ENCODE data around the gene PLXDC2. TPM values are rescaled to one million over a fixed set of nuclear protein-coding genes. Genes with fewer than 3 reads are reported as not detected.

Gene PLXDC2
- total and polyA plus RNA-seq, 2 donors (not counting 1 experiment from before 2014, with no cell fraction given): 4.2 to 5.1 TPM

DNA sequence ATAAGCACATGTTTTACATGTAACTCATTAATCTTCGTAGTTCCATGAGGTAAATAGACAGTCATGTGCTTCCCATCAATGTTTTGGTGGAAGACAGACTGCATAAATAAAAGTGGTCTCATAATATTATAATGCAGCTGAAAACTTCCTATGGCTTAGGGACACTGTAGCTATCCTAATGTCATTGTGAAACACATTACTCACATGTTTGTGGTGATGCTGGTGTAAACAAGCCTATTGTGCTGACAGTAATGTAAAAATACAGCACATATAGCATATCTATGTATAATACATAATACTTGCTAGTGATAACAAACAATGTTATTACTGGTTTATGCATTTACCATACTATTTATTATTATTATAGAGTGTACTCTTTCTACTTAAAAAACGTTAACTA, 37.2 kb upstream of the PLXDC2 start:
- no peaks in the 10 kb centered on the region for H3K36me3 ChIP-seq (ENCODE audit: control insufficient read depth, insufficient read depth, low read length)
- H4K20me1 ChIP-seq (ENCODE audit: control insufficient read depth, extremely low read depth, insufficient read depth, low read length): no peaks in the 10 kb centered on the region
- no peak overlapping the region for H3K4me2 ChIP-seq (ENCODE audit: extremely low read depth, insufficient read depth, low read length)
- TF ChIP-seq, protein P1, sequence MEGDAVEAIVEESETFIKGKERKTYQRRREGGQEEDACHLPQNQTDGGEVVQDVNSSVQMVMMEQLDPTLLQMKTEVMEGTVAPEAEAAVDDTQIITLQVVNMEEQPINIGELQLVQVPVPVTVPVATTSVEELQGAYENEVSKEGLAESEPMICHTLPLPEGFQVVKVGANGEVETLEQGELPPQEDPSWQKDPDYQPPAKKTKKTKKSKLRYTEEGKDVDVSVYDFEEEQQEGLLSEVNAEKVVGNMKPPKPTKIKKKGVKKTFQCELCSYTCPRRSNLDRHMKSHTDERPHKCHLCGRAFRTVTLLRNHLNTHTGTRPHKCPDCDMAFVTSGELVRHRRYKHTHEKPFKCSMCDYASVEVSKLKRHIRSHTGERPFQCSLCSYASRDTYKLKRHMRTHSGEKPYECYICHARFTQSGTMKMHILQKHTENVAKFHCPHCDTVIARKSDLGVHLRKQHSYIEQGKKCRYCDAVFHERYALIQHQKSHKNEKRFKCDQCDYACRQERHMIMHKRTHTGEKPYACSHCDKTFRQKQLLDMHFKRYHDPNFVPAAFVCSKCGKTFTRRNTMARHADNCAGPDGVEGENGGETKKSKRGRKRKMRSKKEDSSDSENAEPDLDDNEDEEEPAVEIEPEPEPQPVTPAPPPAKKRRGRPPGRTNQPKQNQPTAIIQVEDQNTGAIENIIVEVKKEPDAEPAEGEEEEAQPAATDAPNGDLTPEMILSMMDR (conservative IDR thresholded peaks at IDR 0.05 in 1 of 2, IDR thresholded peaks at IDR 0.05 in 1 of 2; ENCODE audit: low read depth in 1 of 2, low read length in 2 of 2): no peak
- no peak for TF ChIP-seq EZH2 (IDR thresholded peaks at IDR 0.05; ENCODE audit: low read length, missing control alignments)
- no peak overlapping the region for H3K9ac ChIP-seq (ENCODE audit: insufficient read depth, low read length)
- H3K27ac ChIP-seq (ENCODE audit: insufficient read depth, low read length): no peak overlapping the region
- H3K27me3 ChIP-seq (ENCODE audit: control insufficient read depth, insufficient read depth, low read length): no peaks in the 10 kb centered on the region
- no peaks in the 10 kb centered on the region for H3K4me1 ChIP-seq (ENCODE audit: control insufficient read depth, extremely low read depth, insufficient read depth, low read length)
- no peak overlapping the region for H2AFZ ChIP-seq (ENCODE audit: low read length)
- H3K79me2 ChIP-seq (ENCODE audit: control insufficient read depth, insufficient read depth, low read length): no peaks in the 10 kb centered on the region
- no peaks in the 10 kb centered on the region for H3K9me3 ChIP-seq (ENCODE audit: control insufficient read depth, insufficient read depth, low read depth, low read length)
- no peak for DNase-seq (ENCODE audit: low read depth in 2 of 2)
- H3K4me3 ChIP-seq (replicated peaks in 1 of 4; ENCODE audit: control extremely low read depth in 1 of 4, insufficient read depth in 1 of 4, low read depth in 3 of 4, low read length in 4 of 4): no peak overlapping the region

DNA sequence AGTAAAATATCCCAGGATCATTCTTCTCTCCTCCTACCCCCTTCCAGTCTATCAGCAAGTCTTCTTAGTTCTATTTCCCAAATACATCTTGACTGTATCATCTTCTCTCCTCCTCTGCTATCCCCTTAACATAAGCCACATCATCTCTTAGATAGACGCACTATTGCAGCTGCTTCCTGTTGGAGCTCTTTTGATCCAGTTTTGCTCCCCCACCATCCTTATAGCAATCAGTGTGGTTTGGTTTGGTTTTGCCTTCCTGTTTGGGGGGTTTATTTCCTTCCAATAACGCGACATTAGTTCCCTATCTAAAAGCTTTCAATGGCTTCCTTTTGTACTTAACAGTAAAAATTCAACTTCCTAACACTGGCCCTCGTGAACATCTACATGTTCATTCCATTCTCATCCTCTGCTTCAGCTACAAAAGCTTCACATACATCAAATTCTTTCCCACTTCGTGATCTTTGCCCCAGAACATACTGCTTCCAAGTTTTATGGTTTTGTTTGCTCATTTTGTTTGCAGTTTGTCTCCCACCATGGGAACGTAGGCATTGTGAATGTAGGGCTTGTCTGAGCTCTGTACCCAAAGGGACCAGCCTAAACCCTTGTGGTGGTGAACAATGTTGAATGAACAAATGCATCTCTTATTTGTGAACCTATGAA, 33.7 kb upstream of the PLXDC2 start:
- no peaks in the 10 kb centered on the region for H3K4me1 ChIP-seq (ENCODE audit: control insufficient read depth, extremely low read depth, insufficient read depth, low read length)
- H4K20me1 ChIP-seq (ENCODE audit: control insufficient read depth, extremely low read depth, insufficient read depth, low read length): no peaks in the 10 kb centered on the region
- no peak overlapping the region for H2AFZ ChIP-seq (ENCODE audit: low read length)
- H3K4me2 ChIP-seq (ENCODE audit: extremely low read depth, insufficient read depth, low read length): no peak overlapping the region
- no peak overlapping the region for H3K4me3 ChIP-seq (replicated peaks in 1 of 4; ENCODE audit: control extremely low read depth in 1 of 4, insufficient read depth in 1 of 4, low read depth in 3 of 4, low read length in 4 of 4)
- DNase-seq (ENCODE audit: low read depth in 2 of 2): no peak
- H3K9me3 ChIP-seq (ENCODE audit: control insufficient read depth, insufficient read depth, low read depth, low read length): no peaks in the 10 kb centered on the region
- H3K79me2 ChIP-seq (ENCODE audit: control insufficient read depth, insufficient read depth, low read length): no peaks in the 10 kb centered on the region
- no peak overlapping the region for H3K9ac ChIP-seq (ENCODE audit: insufficient read depth, low read length)
- TF ChIP-seq EZH2 (IDR thresholded peaks at IDR 0.05; ENCODE audit: low read length, missing control alignments): no peak
- TF ChIP-seq, protein P1 (conservative IDR thresholded peaks at IDR 0.05 in 1 of 2, IDR thresholded peaks at IDR 0.05 in 1 of 2; ENCODE audit: low read depth in 1 of 2, low read length in 2 of 2): no peak
- H3K27ac ChIP-seq (ENCODE audit: insufficient read depth, low read length): no peak overlapping the region
- no peaks in the 10 kb centered on the region for H3K36me3 ChIP-seq (ENCODE audit: control insufficient read depth, insufficient read depth, low read length)
- H3K27me3 ChIP-seq (ENCODE audit: control insufficient read depth, insufficient read depth, low read length): no peaks in the 10 kb centered on the region

DNA sequence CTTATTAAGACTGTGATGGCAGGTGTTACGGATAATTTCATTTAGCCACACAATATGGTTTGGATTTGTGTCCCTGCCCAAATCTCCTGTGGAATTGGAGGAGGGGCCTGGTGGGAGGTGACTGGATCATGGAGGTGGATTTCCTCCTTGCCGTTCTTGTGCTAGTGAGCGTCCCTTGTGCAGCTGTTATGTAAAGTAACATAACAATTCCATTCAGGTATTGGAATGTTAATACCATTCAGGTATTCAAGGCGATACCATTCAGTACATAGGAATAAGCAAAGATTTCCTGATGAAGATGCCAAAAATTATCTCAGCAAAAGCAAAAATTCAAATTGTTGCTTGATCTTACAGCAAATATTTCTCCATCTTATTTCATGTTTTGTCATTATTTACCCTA, 32.5 kb upstream of the PLXDC2 start:
- DNase-seq (ENCODE audit: low read depth in 2 of 2): no peak
- Histone ChIP-seq H3K9me3 (ENCODE audit: control insufficient read depth, insufficient read depth, low read depth, low read length) (no peaks in the 10 kb centered on the region), H3K4me2 (ENCODE audit: extremely low read depth, insufficient read depth, low read length) (no peak overlapping the region), H3K79me2 (ENCODE audit: control insufficient read depth, insufficient read depth, low read length) (no peaks in the 10 kb centered on the region), H3K27ac (ENCODE audit: insufficient read depth, low read length) (no peak overlapping the region), H3K27me3 (ENCODE audit: control insufficient read depth, insufficient read depth, low read length) (no peaks in the 10 kb centered on the region), H3K4me3 (replicated peaks in 1 of 4; ENCODE audit: control extremely low read depth in 1 of 4, insufficient read depth in 1 of 4, low read depth in 3 of 4, low read length in 4 of 4) (no peak overlapping the region), H3K4me1 (ENCODE audit: control insufficient read depth, extremely low read depth, insufficient read depth, low read length) (no peaks in the 10 kb centered on the region), H3K36me3 (ENCODE audit: control insufficient read depth, insufficient read depth, low read length) (no peaks in the 10 kb centered on the region), H4K20me1 (ENCODE audit: control insufficient read depth, extremely low read depth, insufficient read depth, low read length) (no peaks in the 10 kb centered on the region), H3K9ac (ENCODE audit: insufficient read depth, low read length) (no peak overlapping the region), H2AFZ (ENCODE audit: low read length) (no peak overlapping the region)
- TF ChIP-seq, protein P1 (conservative IDR thresholded peaks at IDR 0.05 in 1 of 2, IDR thresholded peaks at IDR 0.05 in 1 of 2; ENCODE audit: low read depth in 1 of 2, low read length in 2 of 2): no peak
- TF ChIP-seq EZH2 (IDR thresholded peaks at IDR 0.05; ENCODE audit: low read length, missing control alignments): no peak
